IMR-90 (cell line): ENCODE results near the gene HAO2. TPM values are rescaled to one million over a fixed set of nuclear protein-coding genes. Genes with fewer than 3 reads are reported as not detected.

Experiments used
- ATAC-seq: fragments of 200-7000 bp; cut with Tn5 transposase; 2 replicates; pipeline ENCODE4 v1.9.1; 2020; ENCODE audit warnings: low read depth, mild to moderate bottlenecking, moderate library complexity
- BruUV-seq: library from RNA; stranded (reverse); fragments of 400-500 nt; replicated peaks from 2 replicates; lab custom pipeline; 2021; lab: Mats Ljungman, UMichigan
- CTCF ChIA-PET: fragments of 300-600 bp; formaldehyde crosslinking; extraction: SDS; loops from one replicate; lab custom pipeline; 2021; ENCODE audit warnings: antibody characterized with exemption; lab: Yijun Ruan, JAX
- POLR2A ChIA-PET: fragments of 300-600 bp; sonication (Branson Sonifier 250); formaldehyde crosslinking; loops from one replicate; lab custom pipeline; 2022; ENCODE audit warnings: antibody characterized with exemption; ENCODE audit not compliant: unreplicated experiment; lab: Charles Lee
- DNase-seq: peaks from one replicate; pipeline ENCODE4 v3.0.0; 2013
- H2AFZ ChIP-seq: replicated peaks from 2 replicates; pipeline ENCODE3; 2013; ENCODE audit warnings: low read length, mild to moderate bottlenecking; ENCODE audit not compliant: poor library complexity
- H2AK5ac ChIP-seq: 2 replicates; pipeline ENCODE4 v1.6.1; 2013; ENCODE audit warnings: low read depth, low read length, inconsistent platforms
- H2AK9ac ChIP-seq: replicated peaks from 2 replicates; pipeline ENCODE3; 2013; ENCODE audit warnings: mild to moderate bottlenecking, low read depth, low read length, moderate library complexity; ENCODE audit not compliant: poor library complexity
- H2BK120ac ChIP-seq: 2 replicates; pipeline ENCODE4 v1.6.1; 2013; ENCODE audit warnings: low read depth, low read length, inconsistent platforms
- H2BK15ac ChIP-seq: 3 replicates; pipeline ENCODE4 v1.6.1; 2013; ENCODE audit warnings: low read depth, low read length, inconsistent platforms
- H2BK20ac ChIP-seq: 2 replicates; pipeline ENCODE4 v1.6.1; 2013; ENCODE audit warnings: low read depth, mild to moderate bottlenecking, inconsistent platforms, low read length, moderate library complexity
- H2BK5ac ChIP-seq: 2 replicates; pipeline ENCODE4 v1.6.1; 2013; ENCODE audit warnings: mild to moderate bottlenecking, low read depth, low read length, inconsistent platforms; ENCODE audit not compliant: poor library complexity, severe bottlenecking
- H3K14ac ChIP-seq: replicated peaks from 2 replicates; pipeline ENCODE4 v1.6.1; 2013; ENCODE audit warnings: low read depth, low read length, inconsistent platforms
- H3K18ac ChIP-seq: 2 replicates; pipeline ENCODE4 v1.6.1; 2013; ENCODE audit warnings: low read depth, low read length, control low read depth
- H3K23ac ChIP-seq: 2 replicates; pipeline ENCODE4 v1.6.1; 2013; ENCODE audit warnings: low read depth, low read length, inconsistent platforms
- H3K27ac ChIP-seq: 2 replicates; pipeline ENCODE4 v1.5.1; 2013; ENCODE audit warnings: mild to moderate bottlenecking, control low read depth, low read length; ENCODE audit not compliant: insufficient read depth
- H3K27me3 ChIP-seq: 2 replicates; pipeline ENCODE4 v1.6.1; 2013; ENCODE audit warnings: low read length; ENCODE audit not compliant: control insufficient read depth, insufficient read depth
- H3K36me3 ChIP-seq: 2 replicates; pipeline ENCODE4 v1.6.1; 2013; ENCODE audit warnings: low read length, mixed read lengths; ENCODE audit not compliant: control insufficient read depth, insufficient read depth
- H3K4ac ChIP-seq: 2 replicates; pipeline ENCODE4 v1.6.1; 2013; ENCODE audit warnings: low read depth, low read length, inconsistent platforms
- H3K4me1 ChIP-seq: 2 replicates; pipeline ENCODE4 v1.6.1; 2013; ENCODE audit warnings: low read length, mixed read lengths; ENCODE audit not compliant: control insufficient read depth, insufficient read depth
- H3K4me2 ChIP-seq: 2 replicates; pipeline ENCODE4 v1.6.1; 2013; ENCODE audit warnings: low read depth, mild to moderate bottlenecking, control low read depth, low read length, moderate library complexity
- H3K4me3 ChIP-seq: 2 replicates; pipeline ENCODE4 v1.5.1; 2013; ENCODE audit warnings: low read depth, mild to moderate bottlenecking, control low read depth, low read length, moderate library complexity; ENCODE audit not compliant: insufficient read depth
- H3K56ac ChIP-seq: 2 replicates; pipeline ENCODE4 v1.6.1; 2013; ENCODE audit warnings: low read length, inconsistent platforms; ENCODE audit not compliant: insufficient read depth; ENCODE audit errors: extremely low read depth
- H3K79me1 ChIP-seq, 2 experiments: 2 replicates each; pipeline ENCODE4 v1.6.1; 2013; ENCODE audit warnings: low read length in 2 of 2, inconsistent platforms in 1 of 2, low read depth in 1 of 2
- H3K9ac ChIP-seq: 2 replicates; pipeline ENCODE4 v1.6.1; 2013; ENCODE audit warnings: low read depth, low read length, control low read depth
- H3K9me1 ChIP-seq: 2 replicates; pipeline ENCODE4 v1.6.1; 2013; ENCODE audit warnings: low read length, inconsistent platforms; ENCODE audit not compliant: insufficient read depth
- H3K9me3 ChIP-seq: 2 replicates; pipeline ENCODE4 v1.6.1; 2013; ENCODE audit warnings: low read length; ENCODE audit not compliant: control insufficient read depth, insufficient read depth
- H4K20me1 ChIP-seq: 2 replicates; pipeline ENCODE4 v1.6.1; 2013; ENCODE audit warnings: low read length, inconsistent platforms; ENCODE audit not compliant: insufficient read depth
- H4K5ac ChIP-seq: 2 replicates; pipeline ENCODE4 v1.6.1; 2013; ENCODE audit warnings: mild to moderate bottlenecking, low read depth, low read length, control low read depth
- H4K8ac ChIP-seq, 2 experiments: 2 replicates each; pipeline ENCODE4 v1.6.1; 2013; ENCODE audit warnings: low read depth in 2 of 2, low read length in 2 of 2, control low read depth in 1 of 2, inconsistent platforms in 1 of 2
- H4K91ac ChIP-seq: 2 replicates; pipeline ENCODE4 v1.6.1; 2013; ENCODE audit warnings: low read depth, low read length, inconsistent platforms; ENCODE audit not compliant: insufficient read depth
- BHLHE40 ChIP-seq: fragments of 150-350 bp; IDR thresholded peaks from 2 replicates; pipeline ENCODE4 v1.6.1; 2016; ENCODE audit warnings: mild to moderate bottlenecking, low read depth, low read length
- CEBPB ChIP-seq: IDR thresholded peaks from 2 replicates; pipeline ENCODE4 v1.6.1; 2012; ENCODE audit warnings: low read depth, low read length, improper control_type of control experiment
- CHD1 ChIP-seq: IDR thresholded peaks from 2 replicates; pipeline ENCODE4 v1.6.1; 2012; ENCODE audit warnings: low read depth, low read length, improper control_type of control experiment
- CTCF ChIP-seq: conservative IDR thresholded peaks from 2 replicates; pipeline ENCODE4 v1.5.1; 2012; ENCODE audit warnings: mild to moderate bottlenecking, low read depth, low read length, improper control_type of control experiment
- FOS ChIP-seq: fragments of 150-350 bp; IDR thresholded peaks from 2 replicates; pipeline ENCODE4 v1.6.1; 2016; ENCODE audit warnings: low read depth, low read length
- MAFK ChIP-seq: IDR thresholded peaks from 2 replicates; pipeline ENCODE4 v1.6.1; 2012; ENCODE audit warnings: low read depth, low read length, improper control_type of control experiment
- MXI1 ChIP-seq: IDR thresholded peaks from 2 replicates; pipeline ENCODE4 v1.6.1; 2012; ENCODE audit warnings: low read depth, mild to moderate bottlenecking, low read length, moderate library complexity, borderline replicate concordance
- NFE2L2 ChIP-seq: fragments of 150-350 bp; IDR thresholded peaks from 2 replicates; pipeline ENCODE4 v1.6.1; 2016; ENCODE audit warnings: low read depth, mild to moderate bottlenecking, low read length
- POLR2A ChIP-seq: IDR thresholded peaks from 2 replicates; pipeline ENCODE4 v1.6.1; 2012; ENCODE audit warnings: mild to moderate bottlenecking, low read depth, low read length
- RAD21 ChIP-seq: IDR thresholded peaks from 2 replicates; pipeline ENCODE4 v1.6.1; 2012; ENCODE audit warnings: low read length, improper control_type of control experiment
- RFX5 ChIP-seq: IDR thresholded peaks from 2 replicates; pipeline ENCODE4 v1.8.0; 2012; ENCODE audit warnings: low read depth, mild to moderate bottlenecking, low read length, moderate library complexity
- SMC3 ChIP-seq: fragments of 150-350 bp; IDR thresholded peaks from 2 replicates; pipeline ENCODE4 v1.6.1; 2016; ENCODE audit warnings: low read depth, mild to moderate bottlenecking, antibody characterized with exemption, low read length, moderate library complexity
- WGBS, 2 experiments: methylation state at CpG; one replicate each; pipeline versions ENCODE4 v1.1.5 to v1.1.7; 2013; ENCODE audit warnings: missing lambda C conversion rate in 2 of 2; ENCODE audit not compliant: insufficient read length in 1 of 2; ENCODE audit errors: extremely low coverage in 2 of 2; 5-methylcytosine and 5-hydroxymethylcytosine counted together
- dilution Hi-C: fragments of 300-500 bp; cut with HindIII; formaldehyde crosslinking; loops from one replicate; pipeline ENCODE4 v1.14.3; 2018; ENCODE audit warnings: low sequenced_read_pairs; ENCODE audit not compliant: unreplicated experiment
- in situ Hi-C: fragments of 300-500 bp; cut with MboI; formaldehyde crosslinking; loops from 3 replicates; pipeline ENCODE4 v1.14.3; 2019; ENCODE audit warnings: low sequenced_read_pairs, inconsistent platforms, mixed read lengths
- intact Hi-C: fragments of 100-400 bp; cut with micrococcal nuclease; formaldehyde crosslinking; loops from 2 replicates; pipeline ENCODE4 v1.10.0; 2022
- polyA plus RNA-seq, 3 experiments: library from polyadenylated mRNA; depleted of rRNA; stranded (reverse); fragments of >200 nt; gene quantifications; 2 replicates each; pipeline ENCODE4 v1.2.3, GENCODE V29; 2012; ENCODE audit warnings: low replicate concordance in 1 of 3
- total RNA-seq: library from RNA; depleted of rRNA; stranded (reverse); fragments of >200 nt; gene quantifications from 2 replicates; pipeline ENCODE4 v1.2.3, GENCODE V29; 2012
- TF ChIP-seq, protein P1 (sequence below): fragments of 150-350 bp; IDR thresholded peaks from 2 replicates; pipeline ENCODE4 v1.6.1; 2016; ENCODE audit warnings: low read depth, mild to moderate bottlenecking, low read length, moderate library complexity, borderline replicate concordance
- TF ChIP-seq, protein P2 (sequence below): fragments of 150-350 bp; IDR thresholded peaks from 2 replicates; pipeline ENCODE4 v1.6.1; 2017; ENCODE audit warnings: mild to moderate bottlenecking, antibody characterized with exemption, low read length, low read depth

Gene HAO2
- total and polyA plus RNA-seq, 2 of the 4 experiments (the other 2 are of a cell fraction): not detected

- dilution Hi-C loops (no loop called here), in situ Hi-C loops (no loop called here), intact Hi-C loops (no loop called here)
- Histone ChIP-seq H4K20me1 (no peaks in the 10 kb centered on the region), H2BK5ac (no peak overlapping the region), H4K5ac (no peak overlapping the region), H3K56ac (no peak overlapping the region), H3K14ac (no peak overlapping the region), H2AK5ac (no peak overlapping the region), H3K4me1 (no peaks in the 10 kb centered on the region), H3K4me2 (no peak overlapping the region), H3K79me1 (no peaks in the 10 kb centered on the region), H3K9me1 (no peaks in the 10 kb centered on the region), H2BK15ac (no peak overlapping the region), H3K23ac (no peak overlapping the region), H3K18ac (no peak overlapping the region), H3K4ac (no peak overlapping the region), H4K91ac (no peak overlapping the region), H2BK20ac (no peak overlapping the region), H2BK120ac (no peak overlapping the region), H3K9me3 (no peaks in the 10 kb centered on the region), H4K8ac (no peak overlapping the region), H3K9ac (no peak overlapping the region), H3K36me3 (no peaks in the 10 kb centered on the region), H3K27ac (no peak overlapping the region), H3K27me3 (no peaks in the 10 kb centered on the region; the same call in 1 of the 2 replicates), H2AFZ (no peak overlapping the region), H2AK9ac (no peak overlapping the region), H3K4me3 (no peak overlapping the region)
- ATAC-seq (no peak), DNase-seq (no peak)
- WGBS, 2 experiments: no CpG with 5 or more reads among the region's 2 CpGs
- no TSS peak for BruUV-seq
- TF ChIP-seq NFE2L2 (no peak), SMC3 (no peak), RFX5 (no peak), FOS (no peak), MXI1 (no peak), CTCF (no peak), RAD21 (no peak), POLR2A (no peak), BHLHE40 (no peak), MAFK (no peak), CHD1 (no peak), CEBPB (no peak)
- TF ChIP-seq, protein P1, sequence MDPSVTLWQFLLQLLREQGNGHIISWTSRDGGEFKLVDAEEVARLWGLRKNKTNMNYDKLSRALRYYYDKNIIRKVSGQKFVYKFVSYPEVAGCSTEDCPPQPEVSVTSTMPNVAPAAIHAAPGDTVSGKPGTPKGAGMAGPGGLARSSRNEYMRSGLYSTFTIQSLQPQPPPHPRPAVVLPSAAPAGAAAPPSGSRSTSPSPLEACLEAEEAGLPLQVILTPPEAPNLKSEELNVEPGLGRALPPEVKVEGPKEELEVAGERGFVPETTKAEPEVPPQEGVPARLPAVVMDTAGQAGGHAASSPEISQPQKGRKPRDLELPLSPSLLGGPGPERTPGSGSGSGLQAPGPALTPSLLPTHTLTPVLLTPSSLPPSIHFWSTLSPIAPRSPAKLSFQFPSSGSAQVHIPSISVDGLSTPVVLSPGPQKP: no peak
- TF ChIP-seq, protein P2, sequence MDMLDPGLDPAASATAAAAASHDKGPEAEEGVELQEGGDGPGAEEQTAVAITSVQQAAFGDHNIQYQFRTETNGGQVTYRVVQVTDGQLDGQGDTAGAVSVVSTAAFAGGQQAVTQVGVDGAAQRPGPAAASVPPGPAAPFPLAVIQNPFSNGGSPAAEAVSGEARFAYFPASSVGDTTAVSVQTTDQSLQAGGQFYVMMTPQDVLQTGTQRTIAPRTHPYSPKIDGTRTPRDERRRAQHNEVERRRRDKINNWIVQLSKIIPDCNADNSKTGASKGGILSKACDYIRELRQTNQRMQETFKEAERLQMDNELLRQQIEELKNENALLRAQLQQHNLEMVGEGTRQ: no peak
- POLR2A ChIA-PET: no interaction called here
- CTCF ChIA-PET: no interaction called here
Observed at GRCh38 chr1:119338004-119338403, 30.6 kb upstream of the HAO2 start.
